Endometrial microvascular endothelial cells (primary cell): Measurements from ENCODE around the gene CKAP2. TPM values are rescaled to one million over a fixed set of nuclear protein-coding genes. Genes with fewer than 3 reads are reported as not detected.
"Not testable (repeated sequence)": the region's sequence is repeated elsewhere in the genome, so short reads cannot be mapped to it uniquely, and the experiment has no call there.

ENCODE experiments used
- in situ Hi-C: cut with HindIII; loops from 2 replicates; pipeline ENCODE4 v1.10.0; 2017; ENCODE audit warnings: low sequenced_read_pairs, low pct_unique_long_range_greater_than_20kb; ENCODE audit errors: inconsistent ontology term
- total RNA-seq: library from RNA; depleted of rRNA; stranded (reverse); fragments of >200 nt; gene quantifications from one replicate; pipeline ENCODE4 v1.2.3, GENCODE V29; 2015; ENCODE audit errors: inconsistent ontology term

Gene CKAP2
- total RNA-seq, 1 donor from 2014 or later: 48.6 TPM

DNA sequence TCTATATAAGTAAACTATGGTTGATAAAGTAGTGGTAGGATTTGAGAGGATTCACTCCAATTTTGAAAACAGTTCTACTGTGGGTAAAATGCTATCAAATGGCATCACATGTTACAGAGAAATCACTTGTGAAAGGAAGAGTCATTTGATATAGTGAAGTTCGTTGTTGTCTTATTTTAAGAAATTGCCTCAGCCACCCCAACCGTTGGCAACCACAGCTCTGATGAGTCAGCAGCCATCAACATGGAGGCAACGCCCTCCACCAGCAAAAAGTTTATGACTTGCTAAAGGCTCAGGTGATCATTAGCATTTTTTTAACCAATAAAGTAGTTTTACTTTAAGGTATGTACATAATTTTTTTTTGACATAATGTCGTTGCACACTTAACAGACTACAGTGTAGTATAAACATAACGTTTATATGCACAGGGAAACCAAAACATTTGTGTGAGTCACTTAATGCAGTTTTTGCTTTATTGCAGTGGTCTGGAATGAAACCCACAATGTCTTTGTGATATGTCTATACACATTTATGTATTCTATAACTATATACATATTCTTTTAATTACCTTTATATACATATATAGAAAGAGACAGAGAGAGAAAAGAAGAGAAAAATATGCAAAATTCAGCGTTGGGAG is 58.8 kb downstream of the CKAP2 start:
- in situ Hi-C loops: not testable (repeated sequence)

DNA sequence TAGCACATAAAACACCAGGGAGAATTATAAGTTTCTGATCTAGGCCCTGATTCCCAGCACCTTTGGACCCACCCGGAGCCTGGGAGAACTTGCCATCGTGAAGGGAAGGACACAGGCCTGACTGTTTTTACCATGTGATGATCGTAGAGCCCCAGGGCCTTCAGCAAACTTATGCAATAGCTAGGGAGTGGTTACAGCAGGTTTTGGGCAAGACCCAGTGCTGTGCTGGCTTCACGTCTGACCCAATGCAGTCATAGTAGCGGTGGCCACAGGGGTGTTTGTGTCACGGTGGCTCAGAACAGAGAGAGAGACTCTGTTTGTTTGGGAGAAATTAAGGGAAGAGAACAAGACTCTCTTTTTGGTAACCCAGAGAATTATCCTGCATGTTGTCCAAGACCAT is 68.0 kb downstream of the CKAP2 start:
- in situ Hi-C loops: not testable (repeated sequence)

Other genes starting within 250 kb of the CKAP2 start
- gene THSD1, start 49.3 kb upstream of the CKAP2 start, total RNA-seq: 33.2 TPM
- gene VPS36, start 4.8 kb upstream of the CKAP2 start, total RNA-seq: 43.4 TPM
- gene HNRNPA1L2, start 187.0 kb downstream of the CKAP2 start, total RNA-seq: 1.1 TPM
- gene SUGT1, start 197.4 kb downstream of the CKAP2 start, total RNA-seq: 47.0 TPM